ENCODE data around the gene DGKD. TPM values are rescaled to one million over a fixed set of nuclear protein-coding genes. Genes with fewer than 3 reads are reported as not detected.

DGKD gene
- polyA plus RNA-seq, 1 experiment = 10.8 TPM

DNA sequence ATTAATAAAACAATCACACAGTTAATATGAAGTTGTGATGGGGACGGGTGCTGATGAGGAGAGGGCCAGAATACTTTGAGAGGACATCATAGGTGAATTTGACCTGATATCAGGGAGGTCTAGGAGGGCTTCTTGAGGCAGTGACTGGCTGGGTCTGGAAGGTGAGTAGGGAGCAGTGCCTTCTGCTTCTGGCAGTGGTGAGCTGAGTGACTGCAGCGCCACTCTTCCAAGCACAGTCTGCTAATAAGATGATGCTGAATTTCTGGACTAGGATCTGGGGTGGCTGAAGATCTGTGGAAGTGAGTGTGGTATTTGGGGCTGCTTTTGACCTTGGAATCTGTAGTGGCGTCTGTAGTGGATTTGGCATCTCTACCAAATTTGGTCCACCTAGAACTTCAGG is 5.5 kb downstream of the DGKD start:
- Histone ChIP-seq H3K27ac (ENCODE audit: low read depth, low read length) (no peak overlapping the region), H3K4me3 (ENCODE audit: low read depth, low read length) (no peak overlapping the region), H3K9me3 (ENCODE audit: control insufficient read depth, insufficient read depth, low read length) (no peaks in the 10 kb centered on the region), H3K27me3 (ENCODE audit: control insufficient read depth, insufficient read depth, low read length) (no peaks in the 10 kb centered on the region)
- no peak for DNase-seq (ENCODE audit: low read depth, low spot score)
- ChIA-PET POLR2A (no interaction called here), CTCF (no interaction called here)
- TF ChIP-seq, protein P1, sequence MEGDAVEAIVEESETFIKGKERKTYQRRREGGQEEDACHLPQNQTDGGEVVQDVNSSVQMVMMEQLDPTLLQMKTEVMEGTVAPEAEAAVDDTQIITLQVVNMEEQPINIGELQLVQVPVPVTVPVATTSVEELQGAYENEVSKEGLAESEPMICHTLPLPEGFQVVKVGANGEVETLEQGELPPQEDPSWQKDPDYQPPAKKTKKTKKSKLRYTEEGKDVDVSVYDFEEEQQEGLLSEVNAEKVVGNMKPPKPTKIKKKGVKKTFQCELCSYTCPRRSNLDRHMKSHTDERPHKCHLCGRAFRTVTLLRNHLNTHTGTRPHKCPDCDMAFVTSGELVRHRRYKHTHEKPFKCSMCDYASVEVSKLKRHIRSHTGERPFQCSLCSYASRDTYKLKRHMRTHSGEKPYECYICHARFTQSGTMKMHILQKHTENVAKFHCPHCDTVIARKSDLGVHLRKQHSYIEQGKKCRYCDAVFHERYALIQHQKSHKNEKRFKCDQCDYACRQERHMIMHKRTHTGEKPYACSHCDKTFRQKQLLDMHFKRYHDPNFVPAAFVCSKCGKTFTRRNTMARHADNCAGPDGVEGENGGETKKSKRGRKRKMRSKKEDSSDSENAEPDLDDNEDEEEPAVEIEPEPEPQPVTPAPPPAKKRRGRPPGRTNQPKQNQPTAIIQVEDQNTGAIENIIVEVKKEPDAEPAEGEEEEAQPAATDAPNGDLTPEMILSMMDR (IDR thresholded peaks at IDR 0.05; ENCODE audit: low read depth, low read length) = no peak

DNA sequence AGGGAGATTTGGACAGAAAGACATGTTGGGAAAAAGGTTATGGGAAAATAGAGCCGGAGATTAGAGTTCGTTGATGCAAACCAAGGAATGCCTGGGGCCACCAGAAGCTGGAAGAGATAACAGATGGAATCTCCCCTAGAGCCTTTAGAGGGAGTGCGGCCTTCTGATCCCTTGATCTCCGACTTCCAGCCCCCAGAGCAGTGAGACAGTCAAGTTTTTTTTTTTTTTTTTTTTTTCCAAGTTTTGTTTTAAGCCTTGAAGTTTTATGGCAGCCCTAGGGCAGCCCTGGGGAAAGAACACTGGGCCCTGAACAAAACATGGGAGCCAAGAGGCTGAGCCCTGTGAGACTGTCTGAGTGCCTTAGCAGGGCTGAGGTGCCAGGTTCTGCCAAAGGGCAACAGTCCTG is 6.5 kb downstream of the DGKD start:
- no peak for DNase-seq (ENCODE audit: low read depth, low spot score)
- H3K27ac ChIP-seq (ENCODE audit: low read depth, low read length) = no peak overlapping the region
- TF ChIP-seq, protein P1 (IDR thresholded peaks at IDR 0.05; ENCODE audit: low read depth, low read length) = no peak
- CTCF ChIA-PET = no interaction called here
- POLR2A ChIA-PET = no interaction called here
- H3K27me3 ChIP-seq (ENCODE audit: control insufficient read depth, insufficient read depth, low read length) = no peaks in the 10 kb centered on the region
- no peak overlapping the region for H3K4me3 ChIP-seq (ENCODE audit: low read depth, low read length)
- H3K9me3 ChIP-seq (ENCODE audit: control insufficient read depth, insufficient read depth, low read length) = no peaks in the 10 kb centered on the region

DNA sequence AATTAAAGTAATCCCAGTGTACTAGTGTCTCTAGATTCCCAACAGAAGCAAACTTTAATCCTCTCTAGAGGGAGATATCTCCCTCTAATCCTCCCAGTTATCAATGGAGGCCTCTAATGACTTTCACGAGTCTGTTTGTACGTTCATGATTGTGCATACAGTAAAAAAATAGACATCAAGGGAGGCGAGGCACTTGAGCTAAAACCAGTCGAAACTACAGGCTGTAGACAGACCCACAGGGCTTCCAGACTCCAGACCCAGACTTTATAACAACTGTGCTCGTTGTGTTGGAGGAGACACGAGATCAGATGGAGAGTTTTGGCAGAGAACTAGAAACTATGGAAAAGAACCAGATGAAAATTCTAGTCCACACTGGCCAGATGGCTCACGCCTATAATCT is 7.0 kb downstream of the DGKD start:
- Histone ChIP-seq H3K9me3 (ENCODE audit: control insufficient read depth, insufficient read depth, low read length) (no peaks in the 10 kb centered on the region), H3K4me3 (ENCODE audit: low read depth, low read length) (no peak overlapping the region), H3K27ac (ENCODE audit: low read depth, low read length) (no peak overlapping the region), H3K27me3 (ENCODE audit: control insufficient read depth, insufficient read depth, low read length) (no peaks in the 10 kb centered on the region)
- ChIA-PET CTCF (no interaction called here), POLR2A (no interaction called here)
- TF ChIP-seq, protein P1 (IDR thresholded peaks at IDR 0.05; ENCODE audit: low read depth, low read length) = no peak
- DNase-seq (ENCODE audit: low read depth, low spot score) = no peak

DNA sequence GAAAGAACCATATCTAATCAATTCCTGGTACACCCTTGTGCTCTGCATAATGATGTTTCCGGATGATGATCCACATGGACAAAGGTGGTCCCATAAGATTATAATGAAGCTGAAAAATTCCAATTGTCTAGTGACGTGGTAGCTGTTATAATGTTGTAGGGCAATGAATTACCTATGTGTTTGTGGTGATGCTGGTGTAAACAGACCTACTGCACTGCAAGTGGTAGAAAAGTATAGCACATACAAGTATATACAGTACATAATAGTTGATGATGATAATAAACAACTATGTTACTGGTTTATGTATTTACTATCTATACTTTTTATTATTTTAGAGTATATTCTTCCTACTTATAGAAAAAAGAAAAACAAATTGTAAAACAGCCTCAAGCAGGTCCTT is 8.4 kb downstream of the DGKD start:
- no peak overlapping the region for H3K27ac ChIP-seq (ENCODE audit: low read depth, low read length)
- ChIA-PET CTCF (interaction anchor here (0.7 kb wide), 1 partner anchor 9 kb away, joined by 3 read pairs; no protein-coding TSS in a partner anchor), POLR2A (no interaction called here)
- no peaks in the 10 kb centered on the region for H3K9me3 ChIP-seq (ENCODE audit: control insufficient read depth, insufficient read depth, low read length)
- no peaks in the 10 kb centered on the region for H3K27me3 ChIP-seq (ENCODE audit: control insufficient read depth, insufficient read depth, low read length)
- DNase-seq (ENCODE audit: low read depth, low spot score) = no peak
- TF ChIP-seq, protein P1 (IDR thresholded peaks at IDR 0.05; ENCODE audit: low read depth, low read length) = no peak
- no peak overlapping the region for H3K4me3 ChIP-seq (ENCODE audit: low read depth, low read length)

DNA sequence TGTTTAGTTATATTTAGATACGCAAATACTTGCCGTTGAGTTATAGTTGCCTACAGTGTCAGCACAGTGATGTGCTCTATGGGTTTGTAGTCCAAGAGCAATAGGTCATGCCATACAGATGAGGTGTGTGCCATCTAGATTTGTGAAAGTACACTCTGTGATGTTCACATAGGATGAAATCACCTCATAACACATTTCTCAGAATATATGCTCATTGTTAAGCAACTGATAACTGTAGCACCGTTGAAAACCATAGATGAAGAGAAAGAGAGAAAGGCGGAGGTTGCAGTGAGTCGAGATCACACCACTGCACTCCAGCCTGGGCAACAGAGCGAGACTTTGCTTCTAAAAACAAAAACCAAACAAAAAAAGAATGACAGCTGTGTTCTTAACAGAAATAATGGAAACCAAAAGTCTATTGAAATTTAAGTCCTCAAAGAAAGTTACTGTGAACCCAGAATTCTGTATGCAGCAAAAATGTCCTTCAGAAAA is 9.5 kb downstream of the DGKD start:
- CTCF ChIA-PET = no interaction called here
- no peaks in the 10 kb centered on the region for H3K27me3 ChIP-seq (ENCODE audit: control insufficient read depth, insufficient read depth, low read length)
- H3K27ac ChIP-seq (ENCODE audit: low read depth, low read length) = no peak overlapping the region
- POLR2A ChIA-PET = no interaction called here
- TF ChIP-seq, protein P1 (IDR thresholded peaks at IDR 0.05; ENCODE audit: low read depth, low read length) = no peak
- DNase-seq (ENCODE audit: low read depth, low spot score) = no peak
- H3K4me3 ChIP-seq (ENCODE audit: low read depth, low read length) = no peak overlapping the region
- no peaks in the 10 kb centered on the region for H3K9me3 ChIP-seq (ENCODE audit: control insufficient read depth, insufficient read depth, low read length)

Data from AG04450 (cell line).